IMR-90 (cell line): ENCODE measurements around the gene PARVB. TPM values are rescaled to one million over a fixed set of nuclear protein-coding genes. Genes with fewer than 3 reads are reported as not detected.

Source experiments
- ATAC-seq: fragments of 200-7000 bp; cut with Tn5 transposase; 2 replicates; pipeline ENCODE4 v1.9.1; 2020; ENCODE audit warnings: low read depth, mild to moderate bottlenecking, moderate library complexity
- BruUV-seq: library from RNA; stranded (reverse); fragments of 400-500 nt; replicated peaks from 2 replicates; lab custom pipeline; 2021; lab: Mats Ljungman, UMichigan
- CTCF ChIA-PET: fragments of 300-600 bp; formaldehyde crosslinking; extraction: SDS; loops from one replicate; lab custom pipeline; 2021; ENCODE audit warnings: antibody characterized with exemption; lab: Yijun Ruan, JAX
- POLR2A ChIA-PET: fragments of 300-600 bp; sonication (Branson Sonifier 250); formaldehyde crosslinking; loops from one replicate; lab custom pipeline; 2022; ENCODE audit warnings: antibody characterized with exemption; ENCODE audit not compliant: unreplicated experiment; lab: Charles Lee
- DNase-seq: peaks from one replicate; pipeline ENCODE4 v3.0.0; 2013
- H2AFZ ChIP-seq: replicated peaks from 2 replicates; pipeline ENCODE3; 2013; ENCODE audit warnings: low read length, mild to moderate bottlenecking; ENCODE audit not compliant: poor library complexity
- H2AK5ac ChIP-seq: 2 replicates; pipeline ENCODE4 v1.6.1; 2013; ENCODE audit warnings: low read depth, low read length, inconsistent platforms
- H2AK9ac ChIP-seq: replicated peaks from 2 replicates; pipeline ENCODE3; 2013; ENCODE audit warnings: mild to moderate bottlenecking, low read depth, low read length, moderate library complexity; ENCODE audit not compliant: poor library complexity
- H2BK120ac ChIP-seq: 2 replicates; pipeline ENCODE4 v1.6.1; 2013; ENCODE audit warnings: low read depth, low read length, inconsistent platforms
- H2BK15ac ChIP-seq: 3 replicates; pipeline ENCODE4 v1.6.1; 2013; ENCODE audit warnings: low read depth, low read length, inconsistent platforms
- H2BK20ac ChIP-seq: 2 replicates; pipeline ENCODE4 v1.6.1; 2013; ENCODE audit warnings: low read depth, mild to moderate bottlenecking, inconsistent platforms, low read length, moderate library complexity
- H2BK5ac ChIP-seq: 2 replicates; pipeline ENCODE4 v1.6.1; 2013; ENCODE audit warnings: mild to moderate bottlenecking, low read depth, low read length, inconsistent platforms; ENCODE audit not compliant: poor library complexity, severe bottlenecking
- H3K14ac ChIP-seq: replicated peaks from 2 replicates; pipeline ENCODE4 v1.6.1; 2013; ENCODE audit warnings: low read depth, low read length, inconsistent platforms
- H3K18ac ChIP-seq: 2 replicates; pipeline ENCODE4 v1.6.1; 2013; ENCODE audit warnings: low read depth, low read length, control low read depth
- H3K23ac ChIP-seq: 2 replicates; pipeline ENCODE4 v1.6.1; 2013; ENCODE audit warnings: low read depth, low read length, inconsistent platforms
- H3K27ac ChIP-seq: 2 replicates; pipeline ENCODE4 v1.5.1; 2013; ENCODE audit warnings: mild to moderate bottlenecking, control low read depth, low read length; ENCODE audit not compliant: insufficient read depth
- H3K27me3 ChIP-seq: 2 replicates; pipeline ENCODE4 v1.6.1; 2013; ENCODE audit warnings: low read length; ENCODE audit not compliant: control insufficient read depth, insufficient read depth
- H3K36me3 ChIP-seq: 2 replicates; pipeline ENCODE4 v1.6.1; 2013; ENCODE audit warnings: low read length, mixed read lengths; ENCODE audit not compliant: control insufficient read depth, insufficient read depth
- H3K4ac ChIP-seq: 2 replicates; pipeline ENCODE4 v1.6.1; 2013; ENCODE audit warnings: low read depth, low read length, inconsistent platforms
- H3K4me1 ChIP-seq: 2 replicates; pipeline ENCODE4 v1.6.1; 2013; ENCODE audit warnings: low read length, mixed read lengths; ENCODE audit not compliant: control insufficient read depth, insufficient read depth
- H3K4me2 ChIP-seq: 2 replicates; pipeline ENCODE4 v1.6.1; 2013; ENCODE audit warnings: low read depth, mild to moderate bottlenecking, control low read depth, low read length, moderate library complexity
- H3K4me3 ChIP-seq: 2 replicates; pipeline ENCODE4 v1.5.1; 2013; ENCODE audit warnings: low read depth, mild to moderate bottlenecking, control low read depth, low read length, moderate library complexity; ENCODE audit not compliant: insufficient read depth
- H3K56ac ChIP-seq: 2 replicates; pipeline ENCODE4 v1.6.1; 2013; ENCODE audit warnings: low read length, inconsistent platforms; ENCODE audit not compliant: insufficient read depth; ENCODE audit errors: extremely low read depth
- H3K79me1 ChIP-seq, 2 experiments: 2 replicates each; pipeline ENCODE4 v1.6.1; 2013; ENCODE audit warnings: low read length in 2 of 2, inconsistent platforms in 1 of 2, low read depth in 1 of 2
- H3K9ac ChIP-seq: 2 replicates; pipeline ENCODE4 v1.6.1; 2013; ENCODE audit warnings: low read depth, low read length, control low read depth
- H3K9me1 ChIP-seq: 2 replicates; pipeline ENCODE4 v1.6.1; 2013; ENCODE audit warnings: low read length, inconsistent platforms; ENCODE audit not compliant: insufficient read depth
- H3K9me3 ChIP-seq: 2 replicates; pipeline ENCODE4 v1.6.1; 2013; ENCODE audit warnings: low read length; ENCODE audit not compliant: control insufficient read depth, insufficient read depth
- H4K20me1 ChIP-seq: 2 replicates; pipeline ENCODE4 v1.6.1; 2013; ENCODE audit warnings: low read length, inconsistent platforms; ENCODE audit not compliant: insufficient read depth
- H4K5ac ChIP-seq: 2 replicates; pipeline ENCODE4 v1.6.1; 2013; ENCODE audit warnings: mild to moderate bottlenecking, low read depth, low read length, control low read depth
- H4K8ac ChIP-seq, 2 experiments: 2 replicates each; pipeline ENCODE4 v1.6.1; 2013; ENCODE audit warnings: low read depth in 2 of 2, low read length in 2 of 2, control low read depth in 1 of 2, inconsistent platforms in 1 of 2
- H4K91ac ChIP-seq: 2 replicates; pipeline ENCODE4 v1.6.1; 2013; ENCODE audit warnings: low read depth, low read length, inconsistent platforms; ENCODE audit not compliant: insufficient read depth
- FOS ChIP-seq: fragments of 150-350 bp; IDR thresholded peaks from 2 replicates; pipeline ENCODE4 v1.6.1; 2016; ENCODE audit warnings: low read depth, low read length
- MAFK ChIP-seq: IDR thresholded peaks from 2 replicates; pipeline ENCODE4 v1.6.1; 2012; ENCODE audit warnings: low read depth, low read length, improper control_type of control experiment
- WGBS, 2 experiments: methylation state at CpG; one replicate each; pipeline versions ENCODE4 v1.1.5 to v1.1.7; 2013; ENCODE audit warnings: missing lambda C conversion rate in 2 of 2; ENCODE audit not compliant: insufficient read length in 1 of 2; ENCODE audit errors: extremely low coverage in 2 of 2; 5-methylcytosine and 5-hydroxymethylcytosine counted together
- dilution Hi-C: fragments of 300-500 bp; cut with HindIII; formaldehyde crosslinking; loops from one replicate; pipeline ENCODE4 v1.14.3; 2018; ENCODE audit warnings: low sequenced_read_pairs; ENCODE audit not compliant: unreplicated experiment
- in situ Hi-C: fragments of 300-500 bp; cut with MboI; formaldehyde crosslinking; loops from 3 replicates; pipeline ENCODE4 v1.14.3; 2019; ENCODE audit warnings: low sequenced_read_pairs, inconsistent platforms, mixed read lengths
- intact Hi-C: fragments of 100-400 bp; cut with micrococcal nuclease; formaldehyde crosslinking; loops from 2 replicates; pipeline ENCODE4 v1.10.0; 2022
- polyA plus RNA-seq, 3 experiments: library from polyadenylated mRNA; depleted of rRNA; stranded (reverse); fragments of >200 nt; gene quantifications; 2 replicates each; pipeline ENCODE4 v1.2.3, GENCODE V29; 2012; ENCODE audit warnings: low replicate concordance in 1 of 3
- total RNA-seq: library from RNA; depleted of rRNA; stranded (reverse); fragments of >200 nt; gene quantifications from 2 replicates; pipeline ENCODE4 v1.2.3, GENCODE V29; 2012

Gene PARVB
- total and polyA plus RNA-seq, 2 of the 4 experiments (the other 2 are of a cell fraction): 44.3 to 53.9 TPM

DNA sequence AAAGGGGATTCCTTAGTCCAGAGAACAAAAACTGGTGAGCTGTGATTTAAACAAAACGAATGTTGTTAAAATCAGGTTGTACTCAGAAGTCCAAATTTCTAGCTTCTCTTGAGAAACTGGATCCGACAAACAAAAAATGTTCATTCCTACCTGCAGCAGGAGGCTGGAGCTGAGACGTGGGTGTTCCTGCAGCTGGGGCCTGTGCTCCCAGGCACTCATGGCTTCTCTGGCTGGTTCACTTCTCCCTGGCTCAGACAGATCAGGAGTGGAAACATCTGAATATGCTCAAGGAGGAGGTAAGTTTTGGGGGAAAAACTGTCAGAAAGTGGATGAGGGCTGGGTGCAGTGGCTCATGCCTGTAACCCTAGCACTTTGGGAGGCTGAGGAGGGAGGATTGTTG lies 24.7 kb upstream of the PARVB start:
- no peak overlapping the region for H2BK120ac ChIP-seq
- H3K9ac ChIP-seq: no peak overlapping the region
- dilution Hi-C loops (no loop called here), intact Hi-C loops (no loop called here), in situ Hi-C loops (loop anchor here (5.0 to 10.0 kb wide), 3 partner anchors 78 to 628 kb away; no protein-coding TSS in a partner anchor)
- H4K91ac ChIP-seq: no peak overlapping the region
- no peak overlapping the region for H3K23ac ChIP-seq
- no peak overlapping the region for H3K4me3 ChIP-seq
- H3K9me3 ChIP-seq: no peaks in the 10 kb centered on the region
- peaks cover 34% of the 10 kb centered on the region; the same call in 1 of the 2 replicates for H3K36me3 ChIP-seq
- H3K18ac ChIP-seq: no peak overlapping the region
- no peaks in the 10 kb centered on the region for H4K20me1 ChIP-seq
- no peak for DNase-seq
- H2AK9ac ChIP-seq: no peak overlapping the region
- no peak overlapping the region for H2BK5ac ChIP-seq
- no peak for ATAC-seq
- no peak overlapping the region for H3K4me2 ChIP-seq
- H2AFZ ChIP-seq: no peak overlapping the region
- POLR2A ChIA-PET: no interaction called here
- H2BK15ac ChIP-seq: no peak overlapping the region
- no peak overlapping the region for H2BK20ac ChIP-seq
- H2AK5ac ChIP-seq: no peak overlapping the region
- H3K14ac ChIP-seq: no peak overlapping the region
- TF ChIP-seq FOS (no peak), MAFK (no peak)
- H3K4me1 ChIP-seq: no peaks in the 10 kb centered on the region
- no peak overlapping the region for H3K4ac ChIP-seq
- no peak overlapping the region for H3K56ac ChIP-seq
- CTCF ChIA-PET: no interaction called here
- no peaks in the 10 kb centered on the region for H3K9me1 ChIP-seq
- no TSS peak for BruUV-seq
- H4K8ac ChIP-seq: no peak overlapping the region
- no peak overlapping the region for H3K27ac ChIP-seq
- 100% methylated on average over 1 of the region's 3 CpGs; no CpG with 5 or more reads in 1 of the 2 experiments for WGBS, 2 experiments
- H4K5ac ChIP-seq: no peak overlapping the region
- no peaks in the 10 kb centered on the region for H3K27me3 ChIP-seq
- peaks cover 0 to 3% of the 10 kb centered on the region in 2 experiments; a peak in 1 of 4 replicates for H3K79me1 ChIP-seq
